Caco-2 (cell line): ENCODE measurements around the gene RTN4RL1. TPM values are rescaled to one million over a fixed set of nuclear protein-coding genes. Genes with fewer than 3 reads are reported as not detected.

Experiments
- BruUV-seq: library from RNA; stranded (reverse); fragments of 400-500 nt; replicated peaks from 2 replicates; lab custom pipeline; 2021; lab: Mats Ljungman, UMichigan
- CTCF ChIA-PET: fragments of 300-600 bp; sonication (Branson Sonifier 250); formaldehyde crosslinking; loops from one replicate; lab custom pipeline; 2022; ENCODE audit warnings: antibody characterized with exemption; lab: Charles Lee
- POLR2A ChIA-PET: fragments of 300-600 bp; sonication (Branson Sonifier 250); formaldehyde crosslinking; loops from one replicate; lab custom pipeline; 2022; ENCODE audit warnings: antibody characterized with exemption; lab: Charles Lee
- DNase-seq, 2 experiments: peaks; one replicate each; pipeline versions ENCODE4 v3.0.0 to v3.0.0-alpha.2; 2020 to 2022
- H3K27me3 ChIP-seq: replicated peaks from 2 replicates; pipeline ENCODE4 v1.6.0; 2011; ENCODE audit warnings: low read length; ENCODE audit not compliant: control insufficient read depth, insufficient read depth
- H3K36me3 ChIP-seq: 2 replicates; pipeline ENCODE4 v1.5.1; 2011; ENCODE audit warnings: low read length; ENCODE audit not compliant: control insufficient read depth, insufficient read depth
- H3K4me1 ChIP-seq: fragments of 250-450 bp; sonication (Bioruptor Pico); 2 replicates; pipeline ENCODE4 v1.5.1; 2020; ENCODE audit warnings: mild to moderate bottlenecking
- H3K4me3 ChIP-seq: 2 replicates; pipeline ENCODE4 v1.5.1; 2011; ENCODE audit warnings: low read depth, mild to moderate bottlenecking, control low read depth, low read length
- H3K9me3 ChIP-seq: fragments of 250-450 bp; sonication (Bioruptor Pico); 2 replicates; pipeline ENCODE4 v1.5.1; 2020; ENCODE audit warnings: mild to moderate bottlenecking, moderate library complexity
- H3K27ac Mint-ChIP-seq: one replicate; pipeline ENCODE4 v1.8.0; 2022; ENCODE audit warnings: mixed read lengths; ENCODE audit not compliant: unreplicated experiment
- H3K27me3 Mint-ChIP-seq: one replicate; pipeline ENCODE4 v1.8.0; 2022; ENCODE audit warnings: mixed read lengths; ENCODE audit not compliant: insufficient read depth, unreplicated experiment
- H3K36me3 Mint-ChIP-seq: one replicate; pipeline ENCODE4 v1.8.0; 2022; ENCODE audit warnings: mild to moderate bottlenecking, mixed read lengths; ENCODE audit not compliant: insufficient read depth, unreplicated experiment
- H3K4me1 Mint-ChIP-seq: one replicate; pipeline ENCODE4 v1.8.0; 2022; ENCODE audit warnings: low read depth, mixed read lengths; ENCODE audit not compliant: unreplicated experiment
- H3K4me3 Mint-ChIP-seq: one replicate; pipeline ENCODE4 v1.8.0; 2022; ENCODE audit warnings: mild to moderate bottlenecking, moderate library complexity, mixed read lengths; ENCODE audit not compliant: unreplicated experiment
- H3K9me3 Mint-ChIP-seq: one replicate; pipeline ENCODE4 v1.8.0; 2022; ENCODE audit warnings: mixed read lengths; ENCODE audit not compliant: unreplicated experiment
- CTCF ChIP-seq, 2 experiments: fragments of 200-600 bp in 1 of 2; IDR thresholded peaks; 1 replicate in 1 of 2; 2 replicates in 1 of 2; pipeline versions ENCODE4 v1.5.1 to v1.8.0; 2011 to 2022; ENCODE audit warnings: antibody characterized with exemption in 1 of 2, control low read depth in 1 of 2, inconsistent platforms in 1 of 2, low read depth in 1 of 2, low read length in 1 of 2, mild to moderate bottlenecking in 1 of 2, moderate library complexity in 1 of 2; ENCODE audit not compliant: insufficient read depth in 1 of 2, severe bottlenecking in 1 of 2, unreplicated experiment in 1 of 2
- intact Hi-C: fragments of 100-400 bp; cut with micrococcal nuclease; formaldehyde crosslinking; loops from one replicate; pipeline ENCODE4 v1.10.0; 2022; ENCODE audit not compliant: unreplicated experiment
- total RNA-seq: library from RNA; stranded (reverse); gene quantifications from 2 replicates; pipeline ENCODE4 v1.2.3, GENCODE V29; 2022

Gene RTN4RL1
- total RNA-seq, 1 experiment from 2014 or later, result 0.54 TPM

- H3K4me3 ChIP-seq, result no peak overlapping the region
- no peaks in the 10 kb centered on the region for H3K9me3 ChIP-seq
- no peaks in the 10 kb centered on the region for H3K36me3 ChIP-seq
- intact Hi-C loops, result no loop called here
- TF ChIP-seq CTCF (IDR thresholded peaks at IDR 0.05; ENCODE audit: insufficient read depth in 1 of 2, low read depth in 1 of 2, low read length in 1 of 2, severe bottlenecking in 1 of 2, unreplicated experiment in 1 of 2), result no peak
- ChIA-PET CTCF (no interaction called here), POLR2A (no interaction called here)
- no peaks in the 10 kb centered on the region for H3K9me3 Mint-ChIP-seq
- no peak for DNase-seq
- no peaks in the 10 kb centered on the region for H3K4me1 Mint-ChIP-seq
- peaks cover 5% of the 10 kb centered on the region for H3K36me3 Mint-ChIP-seq
- no peak overlapping the region for H3K4me3 Mint-ChIP-seq
- H3K27ac Mint-ChIP-seq, result no peak overlapping the region
- BruUV-seq, result no TSS peak
- H3K4me1 ChIP-seq, result 0 out of 2 replicates have a peak, but pooled peaks cover 4% of the 10 kb centered on the region
- no peaks in the 10 kb centered on the region for H3K27me3 Mint-ChIP-seq
- H3K27me3 ChIP-seq, result no peaks in the 10 kb centered on the region
Measured at GRCh38 chr17:1989135-1989534, 36.0 kb downstream of the RTN4RL1 start.

- H3K4me1 ChIP-seq, result 0 out of 2 replicates have a peak, but pooled peaks cover 5% of the 10 kb centered on the region
- Mint-ChIP-seq H3K27me3 (no peaks in the 10 kb centered on the region), H3K9me3 (no peaks in the 10 kb centered on the region), H3K27ac (peak overlapping the region; percentile 49), H3K4me1 (peaks cover 2% of the 10 kb centered on the region), H3K4me3 (no peak overlapping the region), H3K36me3 (peaks cover 5% of the 10 kb centered on the region)
- no peak for TF ChIP-seq CTCF (IDR thresholded peaks at IDR 0.05; ENCODE audit: insufficient read depth in 1 of 2, low read depth in 1 of 2, low read length in 1 of 2, severe bottlenecking in 1 of 2, unreplicated experiment in 1 of 2)
- ChIA-PET CTCF (no interaction called here), POLR2A (no interaction called here)
- no peaks in the 10 kb centered on the region for H3K27me3 ChIP-seq
- intact Hi-C loops, result no loop called here
- DNase-seq, result no peak
- no peaks in the 10 kb centered on the region for H3K36me3 ChIP-seq
- no TSS peak for BruUV-seq
- H3K4me3 ChIP-seq, result no peak overlapping the region
- no peaks in the 10 kb centered on the region for H3K9me3 ChIP-seq
Measured at GRCh38 chr17:1986783-1987451, 38.2 kb downstream of the RTN4RL1 start.

GRCh38 chr17:1985686-1986085 is 39.4 kb downstream of the RTN4RL1 start:
- intact Hi-C loops, result no loop called here
- H3K9me3 ChIP-seq, result no peaks in the 10 kb centered on the region
- peak; percentile 48 to 67 for DNase-seq
- TF ChIP-seq CTCF (IDR thresholded peaks at IDR 0.05; ENCODE audit: insufficient read depth in 1 of 2, low read depth in 1 of 2, low read length in 1 of 2, severe bottlenecking in 1 of 2, unreplicated experiment in 1 of 2), result no peak
- Mint-ChIP-seq H3K27me3 (no peaks in the 10 kb centered on the region), H3K9me3 (no peaks in the 10 kb centered on the region), H3K27ac (no peak overlapping the region), H3K4me1 (peaks cover 8% of the 10 kb centered on the region), H3K4me3 (no peak overlapping the region), H3K36me3 (peaks cover under 1% of the 10 kb centered on the region)
- ChIA-PET POLR2A (no interaction called here), CTCF (interaction anchor here (1.0 kb wide), 1 partner anchor 41 kb away, joined by 3 read pairs; no protein-coding TSS in a partner anchor)
- no peaks in the 10 kb centered on the region for H3K36me3 ChIP-seq
- no peak overlapping the region for H3K4me3 ChIP-seq
- 0 out of 2 replicates have a peak, but pooled peaks cover 11% of the 10 kb centered on the region for H3K4me1 ChIP-seq
- BruUV-seq, result no TSS peak
- no peaks in the 10 kb centered on the region for H3K27me3 ChIP-seq
